Astrocyte (in vitro differentiated cells and primary cell): ENCODE results near the gene OSBPL1A.

Experiments
- EZH2 ChIP-seq: IDR thresholded peaks from 2 replicates; pipeline ENCODE4 v1.6.1; 2012; ENCODE audit warnings: mild to moderate bottlenecking, low read length, inconsistent platforms; ENCODE audit not compliant: insufficient read depth
- TF ChIP-seq, protein P1 (sequence below): IDR thresholded peaks from 2 replicates; pipeline ENCODE4 v1.5.1; 2011; ENCODE audit warnings: low read depth, mild to moderate bottlenecking, inconsistent platforms, low read length, moderate library complexity; ENCODE audit not compliant: insufficient read depth

DNA sequence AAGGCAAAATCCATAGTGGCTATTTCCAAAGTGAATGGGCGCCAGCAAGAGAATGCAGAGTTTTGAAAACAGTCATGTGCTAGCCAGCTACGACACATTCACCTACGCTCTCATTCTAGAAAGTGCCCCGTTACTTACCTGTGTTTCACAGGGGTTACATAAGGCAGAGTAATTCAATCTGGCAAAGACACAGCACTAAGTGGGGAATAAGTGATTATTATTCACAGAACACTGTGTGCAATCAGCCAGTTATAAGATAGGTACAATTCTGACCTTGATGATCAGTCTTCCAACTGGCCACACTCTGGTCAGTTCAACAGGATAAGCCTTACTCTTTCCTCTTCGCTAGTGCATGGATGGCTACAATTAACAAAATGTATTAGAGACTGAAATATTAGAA is 152.9 kb downstream of the OSBPL1A start:
- TF ChIP-seq, protein P1, sequence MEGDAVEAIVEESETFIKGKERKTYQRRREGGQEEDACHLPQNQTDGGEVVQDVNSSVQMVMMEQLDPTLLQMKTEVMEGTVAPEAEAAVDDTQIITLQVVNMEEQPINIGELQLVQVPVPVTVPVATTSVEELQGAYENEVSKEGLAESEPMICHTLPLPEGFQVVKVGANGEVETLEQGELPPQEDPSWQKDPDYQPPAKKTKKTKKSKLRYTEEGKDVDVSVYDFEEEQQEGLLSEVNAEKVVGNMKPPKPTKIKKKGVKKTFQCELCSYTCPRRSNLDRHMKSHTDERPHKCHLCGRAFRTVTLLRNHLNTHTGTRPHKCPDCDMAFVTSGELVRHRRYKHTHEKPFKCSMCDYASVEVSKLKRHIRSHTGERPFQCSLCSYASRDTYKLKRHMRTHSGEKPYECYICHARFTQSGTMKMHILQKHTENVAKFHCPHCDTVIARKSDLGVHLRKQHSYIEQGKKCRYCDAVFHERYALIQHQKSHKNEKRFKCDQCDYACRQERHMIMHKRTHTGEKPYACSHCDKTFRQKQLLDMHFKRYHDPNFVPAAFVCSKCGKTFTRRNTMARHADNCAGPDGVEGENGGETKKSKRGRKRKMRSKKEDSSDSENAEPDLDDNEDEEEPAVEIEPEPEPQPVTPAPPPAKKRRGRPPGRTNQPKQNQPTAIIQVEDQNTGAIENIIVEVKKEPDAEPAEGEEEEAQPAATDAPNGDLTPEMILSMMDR: no peak
- TF ChIP-seq EZH2: no peak
